HG03280 (cell line): Measurements from ENCODE around the gene KRTAP13-2.

Experiments used
- ATAC-seq: cut with Tn5 transposase; IDR thresholded peaks from one replicate; pipeline ENCODE4 v1.9.1; 2021; ENCODE audit warnings: mild to moderate bottlenecking, moderate library complexity; ENCODE audit not compliant: unreplicated experiment

Gene KRTAP13-2, protein sequence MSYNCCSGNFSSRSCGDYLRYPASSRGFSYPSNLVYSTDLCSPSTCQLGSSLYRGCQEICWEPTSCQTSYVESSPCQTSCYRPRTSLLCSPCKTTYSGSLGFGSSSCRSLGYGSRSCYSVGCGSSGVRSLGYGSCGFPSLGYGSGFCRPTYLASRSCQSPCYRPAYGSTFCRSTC

GRCh38 chr21:30372139-30372770 lies at the start of gene KRTAP13-2:
Gene KRTAP13-2 (minus strand): TSS chr21:30372271. CDS start chr21:30372213, 58 bp downstream.
- no peak for ATAC-seq

DNA sequence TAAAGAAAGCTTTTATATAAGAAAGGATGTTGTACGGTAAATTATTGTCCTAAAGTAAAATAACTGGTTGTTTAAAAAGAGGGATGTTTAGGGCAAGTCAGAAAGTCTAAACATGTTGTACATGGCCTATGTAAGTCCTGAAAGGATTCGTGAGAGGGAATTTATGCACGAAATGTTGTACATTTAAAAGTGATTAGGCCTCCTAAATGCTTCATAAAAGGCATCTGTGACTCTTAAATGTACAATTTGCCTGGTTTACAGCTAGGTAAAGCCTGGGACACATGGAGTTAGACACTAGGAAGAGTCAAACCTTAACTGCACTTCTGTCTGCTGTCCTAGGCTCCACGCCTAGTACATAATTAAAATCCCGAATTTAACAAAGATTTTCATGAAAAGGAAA lies 43.9 kb upstream of the KRTAP13-2 start:
- ATAC-seq, result no peak

DNA sequence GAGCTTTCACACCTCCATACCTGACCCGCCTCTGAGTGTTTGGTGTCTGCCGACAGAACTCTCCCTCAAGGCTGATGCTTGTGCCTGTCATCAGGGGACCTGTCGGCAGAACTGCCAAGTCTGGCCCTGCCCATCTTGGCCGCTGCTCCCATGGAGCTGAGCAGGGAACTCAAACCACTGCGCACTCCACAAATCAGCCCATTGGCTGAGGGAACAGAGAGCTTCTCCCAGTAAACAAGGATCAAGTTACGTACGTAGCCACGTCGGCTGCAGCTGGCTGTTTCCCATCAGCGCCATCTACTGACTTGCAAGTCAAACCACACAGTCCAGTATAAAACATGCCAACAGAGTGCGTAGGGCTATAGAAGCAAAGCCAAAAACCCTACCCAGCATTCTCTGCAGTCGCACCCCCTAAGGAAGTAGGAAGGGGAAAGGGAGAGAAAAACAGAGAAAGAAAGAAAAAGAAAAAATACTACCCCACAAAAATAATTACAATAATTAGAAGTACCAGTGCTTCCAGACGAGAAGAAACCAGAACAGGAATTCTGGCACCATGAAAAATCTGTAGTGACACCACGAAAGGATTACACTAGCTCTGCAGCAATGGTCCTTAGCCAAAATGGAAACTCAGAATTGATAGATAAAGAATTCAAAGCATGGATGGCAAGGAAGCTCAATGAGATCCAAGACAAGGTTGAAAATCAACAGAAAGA lies 36.9 kb upstream of the KRTAP13-2 start:
- ATAC-seq, result no peak

DNA sequence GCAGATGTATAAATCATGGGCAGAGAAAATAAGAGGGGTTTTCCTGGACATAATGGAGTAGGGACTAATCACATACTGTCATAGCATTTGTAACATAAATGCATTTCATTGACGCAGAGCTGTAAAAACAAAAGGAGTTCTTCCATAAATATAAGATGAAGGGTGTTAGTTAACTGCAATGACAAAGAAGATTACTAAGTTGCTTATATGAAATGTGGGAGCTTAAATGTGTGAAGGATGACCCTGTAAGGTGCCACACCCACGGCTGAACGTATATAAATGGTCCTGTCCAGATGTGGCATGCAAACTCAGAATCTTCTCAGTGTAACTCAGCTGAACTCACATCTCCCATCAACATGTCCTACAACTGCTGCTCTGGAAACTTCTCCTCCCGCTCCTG lies 23.7 kb upstream of the KRTAP13-2 start, which contains the start of gene KRTAP13-1:
KRTAP13-1 (plus strand) TSS at position 301 of the 400 bp plus-strand sequence; CDS start at position 357, 56 bp downstream.
- no peak for ATAC-seq

GRCh38 chr21:30391492-30392025 lies 19.5 kb upstream of the KRTAP13-2 start:
- ATAC-seq, result no peak

DNA sequence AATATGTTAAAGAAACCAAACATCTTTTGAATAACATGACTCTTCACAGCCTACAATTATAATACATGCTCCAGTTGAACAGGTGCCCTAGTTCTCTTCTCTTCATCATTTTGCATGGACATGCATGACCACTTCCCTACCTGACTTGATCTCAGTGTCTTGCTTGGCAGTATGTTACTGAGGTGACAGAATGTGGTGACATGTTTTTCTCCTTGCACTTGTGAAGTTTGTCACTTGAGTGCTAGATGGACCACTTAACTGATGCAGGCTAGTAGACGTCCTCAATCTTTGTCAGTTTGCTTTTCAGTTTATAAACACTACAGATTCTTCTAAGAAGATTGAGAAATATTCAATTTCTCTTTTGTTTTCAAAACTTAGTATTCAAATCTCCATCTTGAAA lies 10.1 kb upstream of the KRTAP13-2 start:
- ATAC-seq, result no peak

DNA sequence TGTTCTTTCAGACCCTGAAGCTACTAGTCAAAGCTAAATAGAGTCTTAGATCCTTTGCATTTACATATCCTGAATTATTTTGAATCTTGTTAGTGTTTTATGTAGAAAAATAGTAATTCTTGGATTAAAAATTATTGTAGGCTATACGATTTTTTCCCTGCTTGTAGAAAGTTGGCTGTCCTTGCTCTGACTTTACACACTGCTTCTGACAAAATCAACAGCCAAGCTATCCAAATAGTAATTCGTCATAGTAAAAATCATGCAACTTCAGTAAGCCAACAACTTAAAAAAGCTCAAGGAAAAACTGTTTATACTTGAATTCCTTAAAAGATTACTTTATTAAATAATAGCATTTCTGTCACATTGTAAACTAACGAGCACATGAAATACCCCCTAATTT lies 16.2 kb downstream of the KRTAP13-2 start:
- ATAC-seq, result no peak

GRCh38 chr21:30354308-30355005 lies 17.6 kb downstream of the KRTAP13-2 start:
- no peak for ATAC-seq

GRCh38 chr21:30351534-30351933 lies 20.5 kb downstream of the KRTAP13-2 start:
- no peak for ATAC-seq

- no peak for ATAC-seq
Measured at GRCh38 chr21:30349572-30349971, 22.5 kb downstream of the KRTAP13-2 start.

DNA sequence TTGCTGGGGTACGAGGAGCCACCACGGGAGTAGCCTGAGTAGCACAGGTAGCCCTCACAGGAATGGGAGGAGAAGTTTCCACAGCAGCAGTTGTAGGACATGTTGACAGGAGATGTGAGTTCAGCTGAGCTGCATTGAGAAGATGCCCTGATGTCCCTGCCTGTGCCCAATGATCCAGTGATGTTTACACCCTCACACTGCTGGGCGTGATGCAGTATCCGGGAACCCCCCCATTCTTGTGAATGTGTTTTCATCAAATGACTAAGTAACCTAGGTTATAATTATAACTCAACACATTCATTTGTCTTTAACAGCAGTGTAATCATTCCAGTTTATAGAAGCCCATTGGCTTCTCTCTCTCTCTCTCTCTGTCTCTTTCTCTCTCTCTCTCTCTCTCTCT lies 23.6 kb downstream of the KRTAP13-2 start, which contains the start of gene KRTAP23-1:
KRTAP23-1 (minus strand) TSS at position 101 of the 400 bp plus-strand sequence; CDS start at position 101, 0 bp downstream.
- ATAC-seq, result no peak

GRCh38 chr21:30345014-30345413 lies 27.1 kb downstream of the KRTAP13-2 start:
- no peak for ATAC-seq

DNA sequence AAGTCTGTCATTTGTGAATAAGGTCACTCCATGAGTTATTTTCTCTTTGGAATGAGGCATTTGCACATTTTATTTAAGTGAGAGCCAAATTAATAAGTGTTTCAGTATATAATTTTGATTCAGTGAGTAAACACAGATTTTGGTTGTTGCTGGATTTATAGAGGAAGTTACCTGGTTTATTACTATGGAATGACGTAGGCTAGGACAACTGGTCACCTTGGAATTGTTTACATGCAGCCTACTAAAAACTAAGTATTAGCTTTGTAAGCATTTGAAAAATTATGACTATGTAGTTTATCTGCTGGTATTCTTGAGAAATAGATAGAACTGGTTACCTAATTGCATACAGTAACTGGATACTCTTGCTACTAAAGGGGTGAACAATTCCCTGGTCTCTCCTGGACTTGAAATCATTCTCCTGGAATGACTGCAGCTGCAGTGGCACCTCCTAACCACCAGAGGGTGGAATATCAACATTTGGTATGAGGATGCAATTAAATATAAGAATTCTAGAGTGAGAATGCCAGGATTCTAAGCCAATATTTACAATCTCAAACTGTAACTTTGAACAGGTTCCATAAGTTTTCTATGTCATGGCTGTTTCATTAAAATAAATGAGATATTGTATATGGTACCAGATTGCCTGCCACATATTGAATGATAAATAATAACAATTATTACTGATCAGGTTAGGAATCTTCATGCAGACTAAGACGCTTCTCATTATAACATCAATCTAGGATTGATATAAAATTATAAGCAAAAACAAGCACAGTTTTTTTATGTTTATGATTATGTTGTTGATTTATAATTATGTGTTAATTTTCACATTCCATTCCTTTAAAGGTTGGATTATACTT lies 31.1 kb downstream of the KRTAP13-2 start:
- no peak for ATAC-seq

- no peak for ATAC-seq
Measured at GRCh38 chr21:30338717-30339116, 33.4 kb downstream of the KRTAP13-2 start.

DNA sequence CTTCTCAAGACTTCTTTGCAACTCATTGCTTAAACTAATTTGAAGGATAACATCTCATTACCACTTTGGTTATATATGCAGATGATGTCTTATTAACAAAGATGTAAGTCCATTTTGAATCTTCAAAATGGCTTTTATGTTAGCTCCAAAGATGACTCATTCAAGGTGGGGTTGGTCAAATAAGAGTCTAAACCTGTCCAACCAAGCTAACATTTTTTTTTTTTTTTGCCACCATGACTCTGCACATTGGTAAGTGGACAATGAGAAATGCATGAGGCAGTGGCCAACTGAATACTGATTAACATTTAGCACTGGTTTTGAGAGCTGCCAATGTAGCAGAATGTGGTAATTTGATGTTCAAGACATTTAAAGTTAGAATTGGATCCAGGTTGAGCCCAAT lies 34.3 kb downstream of the KRTAP13-2 start:
- no peak for ATAC-seq

DNA sequence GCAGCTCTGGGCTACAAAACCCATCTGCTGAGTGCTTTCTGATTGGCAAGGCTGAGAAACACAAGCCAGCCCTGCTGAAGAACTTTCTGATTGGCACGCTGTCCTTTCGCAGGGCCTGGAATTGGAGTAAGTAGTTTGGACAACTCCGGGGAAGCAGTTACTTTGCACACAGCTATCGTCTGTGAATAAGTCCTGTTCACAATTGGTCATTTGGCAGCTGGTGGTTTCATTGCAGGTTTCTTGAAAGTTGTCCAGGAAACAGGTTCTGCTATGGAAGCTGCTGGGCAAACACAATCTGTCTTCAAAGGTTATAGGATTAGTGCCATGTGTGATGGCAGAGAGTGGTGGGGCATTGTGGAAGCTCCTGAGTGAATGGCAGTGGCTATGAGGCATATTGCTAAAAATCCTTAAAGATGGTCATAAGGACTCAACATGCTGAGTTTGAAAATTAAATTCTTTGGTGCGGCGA lies 34.8 kb downstream of the KRTAP13-2 start, which contains the start of gene KRTAP27-1:
KRTAP27-1 (minus strand) TSS at position 419 of the 469 bp plus-strand sequence; CDS start at position 393, 26 bp downstream.
- ATAC-seq, result no peak

GRCh38 chr21:30336596-30336995 lies 35.5 kb downstream of the KRTAP13-2 start:
- no peak for ATAC-seq

GRCh38 chr21:30333736-30334135 lies 38.3 kb downstream of the KRTAP13-2 start:
- no peak for ATAC-seq

- ATAC-seq, result no peak
Measured at GRCh38 chr21:30332681-30333080, 39.4 kb downstream of the KRTAP13-2 start.
